Measurements from ENCODE around the gene UQCRC1. TPM values are rescaled to one million over a fixed set of nuclear protein-coding genes. Genes with fewer than 3 reads are reported as not detected.
A peak's percentile ranks its signal among the peaks of the same experiment; 100 is the strongest.

The UQCRC1 gene
- total RNA-seq, 2 donors from 2014 or later = 682 to 753 TPM

- Histone ChIP-seq H3K9ac (ENCODE audit: low read depth in 2 of 2, low read length in 2 of 2) (no peak overlapping the region), H3K36me3 (no peaks in the 10 kb centered on the region), H3K9me3 (no peaks in the 10 kb centered on the region), H3K4me1 (peaks cover 6% of the 10 kb centered on the region), H3K4me3 (no peak overlapping the region), H3K27ac (no peak overlapping the region), H3K27me3 (no peaks in the 10 kb centered on the region)
- intact Hi-C loops (cut with DNase I) = no loop called here
- DNase-seq = no peak
- TF ChIP-seq CTCF (IDR thresholded peaks at IDR 0.05) = no peak
These were observed 46.9 kb downstream of the UQCRC1 start for GRCh38 chr3:48562367-48563095.

- Histone ChIP-seq H3K9me3 (no peaks in the 10 kb centered on the region), H3K9ac (ENCODE audit: low read depth in 2 of 2, low read length in 2 of 2) (peak overlapping the region; percentile 26 to 50), H3K27ac (no peak overlapping the region), H3K4me3 (no peak overlapping the region), H3K4me1 (peaks cover 10% of the 10 kb centered on the region), H3K36me3 (no peaks in the 10 kb centered on the region), H3K27me3 (no peaks in the 10 kb centered on the region)
- intact Hi-C loops (cut with DNase I) = no loop called here
- DNase-seq = peak; percentile 38
- TF ChIP-seq CTCF (IDR thresholded peaks at IDR 0.05) = no peak
These were observed 48.3 kb downstream of the UQCRC1 start for GRCh38 chr3:48561045-48561736.

GRCh38 chr3:48560648-48561018, 48.8 kb downstream of the UQCRC1 start:
- no peaks in the 10 kb centered on the region for H3K36me3 ChIP-seq
- H3K27me3 ChIP-seq = no peaks in the 10 kb centered on the region
- H3K4me3 ChIP-seq = no peak overlapping the region
- H3K9me3 ChIP-seq = no peaks in the 10 kb centered on the region
- no peak overlapping the region for H3K27ac ChIP-seq
- H3K4me1 ChIP-seq = peaks cover 10% of the 10 kb centered on the region
- no peak for DNase-seq
- peak overlapping the region; percentile 26 to 50 for H3K9ac ChIP-seq (ENCODE audit: low read depth in 2 of 2, low read length in 2 of 2)
- intact Hi-C loops (cut with DNase I) = no loop called here
- no peak for TF ChIP-seq CTCF (IDR thresholded peaks at IDR 0.05)

- peak overlapping the region in 1 of 2 donors; percentile 34 for H3K9ac ChIP-seq (ENCODE audit: low read depth in 2 of 2, low read length in 2 of 2)
- intact Hi-C loops (cut with DNase I) = no loop called here
- H3K4me1 ChIP-seq = peaks cover 10% of the 10 kb centered on the region
- no peaks in the 10 kb centered on the region for H3K36me3 ChIP-seq
- DNase-seq = peak; percentile 41
- no peak overlapping the region for H3K4me3 ChIP-seq
- H3K9me3 ChIP-seq = no peaks in the 10 kb centered on the region
- H3K27ac ChIP-seq = peak overlapping the region; percentile 74
- no peaks in the 10 kb centered on the region for H3K27me3 ChIP-seq
- TF ChIP-seq CTCF (IDR thresholded peaks at IDR 0.05) = peak; percentile 11
These were observed 50.8 kb downstream of the UQCRC1 start for GRCh38 chr3:48558493-48559134.

- Histone ChIP-seq H3K4me1 (peaks cover 10% of the 10 kb centered on the region), H3K4me3 (peak within 1 kb of the TSS; percentile 50), H3K27me3 (no peaks in the 10 kb centered on the region), H3K9me3 (no peaks in the 10 kb centered on the region), H3K36me3 (no peaks in the 10 kb centered on the region), H3K27ac (peak within 1 kb of the TSS; percentile 74), H3K9ac (ENCODE audit: low read depth in 2 of 2, low read length in 2 of 2) (peak within 1 kb of the TSS; percentile 51 to 61)
- TF ChIP-seq CTCF (IDR thresholded peaks at IDR 0.05) = no peak
- DNase-seq = peak; percentile 100
- intact Hi-C loops (cut with DNase I) = no loop called here
These were observed 52.4 kb downstream of the UQCRC1 start, which contains the start of gene PFKFB4 for GRCh38 chr3:48556796-48557626. Gene PFKFB4, minus strand, starts transcription at chr3:48556803. Its CDS starts 26 bp downstream, at chr3:48556777.
